Urinary bladder (tissue), 4 donors: Measurements from ENCODE around the gene GPN2. TPM values are rescaled to one million over a fixed set of nuclear protein-coding genes. Genes with fewer than 3 reads are reported as not detected.

Experiments used
- DNase-seq: peaks from one replicate; pipeline ENCODE4 v3.0.0-alpha.2; 2015; ENCODE audit errors: extremely low spot score
- H3K27ac ChIP-seq: one replicate; pipeline ENCODE4 v1.5.1; 2013; ENCODE audit warnings: low read depth, mild to moderate bottlenecking, moderate library complexity
- H3K36me3 ChIP-seq: one replicate; pipeline ENCODE4 v1.6.1; 2013; ENCODE audit warnings: mild to moderate bottlenecking, moderate library complexity; ENCODE audit not compliant: insufficient read depth
- H3K4me1 ChIP-seq: one replicate; pipeline ENCODE4 v1.6.1; 2013; ENCODE audit warnings: mild to moderate bottlenecking, moderate library complexity; ENCODE audit not compliant: insufficient read depth
- H3K4me3 ChIP-seq: one replicate; pipeline ENCODE4 v1.5.1; 2013; ENCODE audit warnings: low read depth, low read length
- WGBS: extraction: QIAGEN DNeasy Blood & Tissue Kit; methylation state at CpG from one replicate; pipeline ENCODE4 v1.1.7; 2013; 5-methylcytosine and 5-hydroxymethylcytosine counted together
- polyA plus RNA-seq: library from polyadenylated mRNA; stranded (reverse); fragments of 200-250 nt; gene quantifications from one replicate; pipeline ENCODE4 v1.2.3, GENCODE V29; 2013
- total RNA-seq: library from RNA; depleted of rRNA; stranded (reverse); fragments of >200 nt; gene quantifications from one replicate; pipeline ENCODE4 v1.2.3, GENCODE V29; 2014
- donor health status: healthy with polysubstance abuse.
- donor health status: healthy.

The GPN2 gene
- total RNA-seq (11.4 TPM), polyA plus RNA-seq (16.6 TPM)

- Histone ChIP-seq H3K4me1 (no peaks in the 10 kb centered on the region), H3K4me3 (peak within 1 kb of the TSS; percentile 75), H3K27ac (peak within 1 kb of the TSS; percentile 85), H3K36me3 (no peaks in the 10 kb centered on the region)
- 1% methylated on average over 89 of the region's 89 CpGs for WGBS
- peak; percentile 42 for DNase-seq
Measured at GRCh38 chr1:26889551-26890466, at the start of gene GPN2. GPN2 (minus strand) TSS chr1:26890283; CDS start chr1:26890096, 187 bp downstream.

- WGBS = 93% methylated on average over 2 of the region's 2 CpGs
- DNase-seq = no peak
- Histone ChIP-seq H3K4me3 (no peak overlapping the region), H3K4me1 (no peaks in the 10 kb centered on the region), H3K27ac (no peak overlapping the region), H3K36me3 (peaks cover 5% of the 10 kb centered on the region)
Measured at GRCh38 chr1:26938659-26939025, 48.6 kb upstream of the GPN2 start.

GRCh38 chr1:26938004-26938658 is 48.0 kb upstream of the GPN2 start:
- 91% methylated on average over 4 of the region's 4 CpGs for WGBS
- no peak for DNase-seq
- H3K27ac ChIP-seq = no peak overlapping the region
- H3K36me3 ChIP-seq = peaks cover 5% of the 10 kb centered on the region
- H3K4me3 ChIP-seq = no peak overlapping the region
- no peaks in the 10 kb centered on the region for H3K4me1 ChIP-seq

GRCh38 chr1:26936823-26937222 is 46.7 kb upstream of the GPN2 start:
- Histone ChIP-seq H3K27ac (no peak overlapping the region), H3K36me3 (peaks cover 2% of the 10 kb centered on the region), H3K4me1 (no peaks in the 10 kb centered on the region), H3K4me3 (no peak overlapping the region)
- no peak for DNase-seq
- WGBS = 86% methylated on average over 6 of the region's 6 CpGs

GRCh38 chr1:26932531-26932930 is 42.4 kb upstream of the GPN2 start:
- H3K4me3 ChIP-seq = no peak overlapping the region
- DNase-seq = no peak
- no peaks in the 10 kb centered on the region for H3K4me1 ChIP-seq
- 86% methylated on average over 3 of the region's 3 CpGs for WGBS
- H3K27ac ChIP-seq = no peak overlapping the region
- peaks cover 6% of the 10 kb centered on the region for H3K36me3 ChIP-seq

GRCh38 chr1:26923711-26924110 is 33.6 kb upstream of the GPN2 start:
- H3K4me3 ChIP-seq = no peak overlapping the region
- no peak for DNase-seq
- peaks cover 5% of the 10 kb centered on the region for H3K36me3 ChIP-seq
- 94% methylated on average over 3 of the region's 3 CpGs for WGBS
- H3K27ac ChIP-seq = no peak overlapping the region
- peaks cover 1% of the 10 kb centered on the region for H3K4me1 ChIP-seq

GRCh38 chr1:26922901-26923300 is 32.8 kb upstream of the GPN2 start:
- DNase-seq = no peak
- H3K36me3 ChIP-seq = peaks cover 2% of the 10 kb centered on the region
- H3K27ac ChIP-seq = no peak overlapping the region
- no peak overlapping the region for H3K4me3 ChIP-seq
- WGBS = 87% methylated on average over 3 of the region's 3 CpGs
- peaks cover 1% of the 10 kb centered on the region for H3K4me1 ChIP-seq

GRCh38 chr1:26922431-26922729 is 32.3 kb upstream of the GPN2 start:
- Histone ChIP-seq H3K4me1 (peaks cover 1% of the 10 kb centered on the region), H3K4me3 (peak overlapping the region; percentile 76), H3K36me3 (peaks cover 2% of the 10 kb centered on the region), H3K27ac (no peak overlapping the region)
- WGBS = 26% methylated on average over 6 of the region's 6 CpGs
- DNase-seq = no peak

GRCh38 chr1:26921540-26922430 is 31.7 kb upstream of the GPN2 start, which contains the start of gene NUDC:
NUDC (plus strand) TSS chr1:26921743; CDS start chr1:26921849, 106 bp downstream.
- peaks cover 2% of the 10 kb centered on the region for H3K36me3 ChIP-seq
- under 1% methylated on average over 83 of the region's 83 CpGs for WGBS
- H3K4me1 ChIP-seq = peaks cover 1% of the 10 kb centered on the region
- peak; percentile 93 for DNase-seq
- peak within 1 kb of the TSS; percentile 60 for H3K27ac ChIP-seq
- H3K4me3 ChIP-seq = peak within 1 kb of the TSS; percentile 76

GRCh38 chr1:26921126-26921539 is 31.1 kb upstream of the GPN2 start:
- Histone ChIP-seq H3K4me3 (peak overlapping the region; percentile 41), H3K36me3 (peaks cover 2% of the 10 kb centered on the region), H3K4me1 (peaks cover 1% of the 10 kb centered on the region), H3K27ac (peak overlapping the region; percentile 39)
- 10% methylated on average over 7 of the region's 7 CpGs for WGBS
- DNase-seq = no peak

GRCh38 chr1:26915204-26915842 is 25.2 kb upstream of the GPN2 start:
- no peaks in the 10 kb centered on the region for H3K4me1 ChIP-seq
- DNase-seq = no peak
- no peaks in the 10 kb centered on the region for H3K36me3 ChIP-seq
- H3K27ac ChIP-seq = no peak overlapping the region
- WGBS = 70% methylated on average over 5 of the region's 5 CpGs
- no peak overlapping the region for H3K4me3 ChIP-seq

GRCh38 chr1:26913754-26914619 is 23.9 kb upstream of the GPN2 start, which contains the start of gene NR0B2:
NR0B2 (minus strand) TSS chr1:26913975; CDS start chr1:26913940, 35 bp downstream.
- no peak within 1 kb of the TSS for H3K27ac ChIP-seq

More at GRCh38 chr1:26913754-26914619, 23.9 kb upstream of the GPN2 start, which contains the start of gene NR0B2:
- WGBS = 79% methylated on average over 16 of the region's 16 CpGs
- no peaks in the 10 kb centered on the region for H3K4me1 ChIP-seq
- no peaks in the 10 kb centered on the region for H3K36me3 ChIP-seq
- DNase-seq = no peak
- H3K4me3 ChIP-seq = no peak within 1 kb of the TSS
